WTC11 (cell line): ENCODE measurements around the gene CD109.

Experiments
- ATF2 ChIP-seq: sonication (generic); formaldehyde crosslinking; IDR thresholded peaks from 2 replicates; pipeline ENCODE4 v1.8.1; 2022; ENCODE audit warnings: low read depth, missing genetic modification reagents, borderline replicate concordance
- CTCF ChIP-seq: fragments of 200-600 bp; IDR thresholded peaks from 2 replicates; pipeline ENCODE4 v1.8.0; 2022; ENCODE audit warnings: antibody characterized with exemption
- ETV6 ChIP-seq: sonication (generic); formaldehyde crosslinking; IDR thresholded peaks from 2 replicates; pipeline ENCODE4 v1.8.1; 2022; ENCODE audit warnings: mild to moderate bottlenecking, missing genetic modification reagents
- NFE2L1 ChIP-seq: sonication (generic); formaldehyde crosslinking; IDR thresholded peaks from 2 replicates; pipeline ENCODE4 v1.8.1; 2023; ENCODE audit warnings: missing genetic modification reagents
- SOX15 ChIP-seq: fragments of 250-450 bp; sonication (Bioruptor Pico); IDR thresholded peaks from 2 replicates; pipeline ENCODE4 v1.9.0; 2021; ENCODE audit warnings: mild to moderate bottlenecking
- TP53 ChIP-seq: sonication (generic); formaldehyde crosslinking; IDR thresholded peaks from 2 replicates; pipeline ENCODE4 v1.8.1; 2023; ENCODE audit warnings: mild to moderate bottlenecking, missing genetic modification reagents
- ZBTB21 ChIP-seq: sonication (generic); formaldehyde crosslinking; IDR thresholded peaks from 2 replicates; pipeline ENCODE4 v1.8.1; 2023; ENCODE audit warnings: mild to moderate bottlenecking, missing genetic modification reagents, borderline replicate concordance
- ZNF121 ChIP-seq: sonication (generic); formaldehyde crosslinking; IDR thresholded peaks from 2 replicates; pipeline ENCODE4 v1.8.0; 2023; ENCODE audit warnings: missing genetic modification reagents

- TF ChIP-seq CTCF (no peak), TP53 (no peak), ETV6 (no peak), ZBTB21 (CRISPR knock-in tag) (no peak), SOX15 (CRISPR knock-in tag) (no peak), ZNF121 (no peak), ATF2 (no peak), NFE2L1 (no peak)
Measured at GRCh38 chr6:73691512-73691911, 4.5 kb upstream of the CD109 start.
